ENCODE measurements around the gene PAK5.

- TF ChIP-seq CTCF (conservative IDR thresholded peaks at IDR 0.05; ENCODE audit: low read depth, low read length) = no peak
- TF ChIP-seq EZH2 (IDR thresholded peaks at IDR 0.05; ENCODE audit: low read length, unreplicated experiment) = no peak
Observed at GRCh38 chr20:9686001-9686400, 152.9 kb downstream of the PAK5 start.

Data from PC-3 (cell line).